Posterior cingulate gyrus (tissue), 11 donors: ENCODE data around the gene BICC1.

Source experiments
- DNase-seq, 10 donors: peaks; one replicate each; pipeline versions ENCODE4 v3.0.0 to v3.0.0-alpha.2; 2020 to 2021; ENCODE audit warnings: mixed read lengths in 3 of 10
- intact Hi-C: fragments of 100-400 bp; cut with DNase I; formaldehyde crosslinking; loops from one replicate; pipeline ENCODE4 v1.15.1; 2023

BICC1 gene

GRCh38 chr10:58806970-58807628 lies 294.4 kb downstream of the BICC1 start:
- DNase-seq, result no peak
- intact Hi-C loops, result no loop called here

GRCh38 chr10:58807629-58808022 lies 295.0 kb downstream of the BICC1 start:
- intact Hi-C loops, result no loop called here
- no peak for DNase-seq

- no peak for DNase-seq
- intact Hi-C loops, result no loop called here
Measured at GRCh38 chr10:58810751-58811150, 298.1 kb downstream of the BICC1 start.

GRCh38 chr10:58813573-58813972 lies 300.9 kb downstream of the BICC1 start:
- intact Hi-C loops, result no loop called here
- DNase-seq, result no peak

DNA sequence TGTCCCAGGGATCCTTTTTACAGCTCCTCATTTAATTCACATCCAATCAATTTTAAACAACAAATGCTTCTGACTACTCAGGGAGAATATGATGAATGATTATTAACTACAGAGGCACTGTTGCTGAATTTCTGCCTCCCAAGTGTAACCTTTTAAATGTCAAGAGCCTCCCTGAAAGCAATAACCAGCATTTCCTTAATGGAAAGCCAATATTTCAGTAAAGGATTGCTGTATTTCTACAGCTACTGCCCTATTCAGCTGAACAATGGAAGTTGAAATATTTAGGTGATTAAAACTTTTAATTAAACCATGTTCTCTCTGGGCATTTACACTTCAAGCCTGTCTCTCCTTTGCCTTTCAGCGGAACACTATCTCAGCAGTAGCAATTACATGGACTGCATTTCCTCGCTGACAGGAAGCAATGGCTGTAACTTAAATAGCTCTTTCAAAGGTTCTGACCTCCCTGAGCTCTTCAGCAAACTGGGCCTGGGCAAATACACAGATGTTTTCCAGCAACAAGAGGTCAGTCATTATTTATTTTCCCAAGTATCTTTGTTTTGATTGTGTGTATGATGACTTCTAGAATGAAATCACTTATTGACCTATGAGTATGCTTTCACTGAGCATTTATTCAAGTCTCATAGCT lies 304.7 kb downstream of the BICC1 start:
- no peak for DNase-seq
- intact Hi-C loops, result no loop called here

DNA sequence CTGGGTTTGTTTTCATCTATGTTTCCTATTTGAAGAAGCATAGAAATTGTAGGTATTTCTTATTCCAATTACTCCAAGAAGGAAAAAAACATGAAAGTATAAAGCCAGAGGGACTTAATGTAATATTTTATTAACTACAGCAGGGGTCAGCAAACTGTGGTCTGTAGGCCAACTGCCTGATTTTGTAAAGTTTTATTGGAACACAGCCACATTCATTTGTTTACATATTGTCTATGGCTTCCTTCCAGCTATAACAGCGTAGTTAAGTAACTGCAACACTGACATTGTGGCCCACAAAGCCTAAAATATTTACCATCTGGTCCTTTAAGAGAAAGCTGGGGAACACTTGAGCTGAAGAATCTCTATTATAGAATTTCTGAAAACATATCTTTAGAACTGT lies 306.2 kb downstream of the BICC1 start:
- intact Hi-C loops, result no loop called here
- DNase-seq, result no peak

- DNase-seq, result no peak
- intact Hi-C loops, result no loop called here
Measured at GRCh38 chr10:58820386-58820785, 307.7 kb downstream of the BICC1 start.

- DNase-seq, result no peak
Measured at GRCh38 chr10:58820861-58821751, 308.4 kb downstream of the BICC1 start.

GRCh38 chr10:58821752-58822056 lies 309.0 kb downstream of the BICC1 start:
- intact Hi-C loops, result no loop called here
- DNase-seq, result no peak

More at GRCh38 chr10:58820861-58821751, 308.4 kb downstream of the BICC1 start:
- intact Hi-C loops, result no loop called here

DNA sequence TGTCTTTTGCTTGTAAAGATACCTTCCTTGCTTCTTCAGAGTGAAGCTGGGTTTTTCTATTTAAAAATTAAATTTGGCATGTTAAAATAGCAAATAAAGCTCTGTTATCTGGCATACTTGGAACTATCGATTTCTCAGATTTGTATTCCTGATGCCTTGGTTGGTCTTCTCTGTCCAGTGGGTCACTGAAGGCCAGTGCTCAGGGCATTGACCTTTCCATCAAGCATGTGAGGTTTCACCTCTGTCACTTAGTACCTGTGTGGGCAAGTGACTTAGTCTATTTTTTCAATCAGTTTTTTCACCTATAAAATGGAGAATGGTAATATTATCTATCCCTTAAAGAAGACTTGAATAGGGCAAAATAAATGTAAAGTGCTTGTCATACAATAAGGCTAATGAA lies 311.3 kb downstream of the BICC1 start:
- intact Hi-C loops, result no loop called here
- no peak for DNase-seq

DNA sequence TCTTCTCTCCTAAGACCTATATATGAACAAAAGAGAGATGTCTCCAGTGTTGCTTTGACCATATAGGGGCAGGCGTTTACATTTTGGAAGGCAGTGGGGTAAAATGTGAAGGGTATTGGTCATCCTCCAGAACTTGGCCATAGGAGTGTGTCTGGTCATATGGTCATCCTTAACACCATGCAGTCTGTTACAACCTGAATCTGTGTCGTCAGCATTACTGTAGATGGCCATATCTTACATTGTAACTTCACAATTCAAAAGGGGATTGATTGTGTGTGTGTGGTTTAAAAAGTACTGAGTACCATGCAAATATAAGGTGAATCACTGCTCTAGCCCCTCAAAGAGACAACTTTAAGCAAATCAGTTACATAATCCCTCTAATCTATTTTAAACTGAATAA lies 311.7 kb downstream of the BICC1 start:
- intact Hi-C loops, result no loop called here
- DNase-seq, result no peak

- no peak for DNase-seq
- intact Hi-C loops, result no loop called here
Measured at GRCh38 chr10:58826694-58827093, 314.0 kb downstream of the BICC1 start.

- no peak for DNase-seq
- intact Hi-C loops, result no loop called here
Measured at GRCh38 chr10:58827381-58827780, 314.7 kb downstream of the BICC1 start.

- intact Hi-C loops, result no loop called here
- DNase-seq, result no peak
Measured at GRCh38 chr10:58829839-58830238, 317.2 kb downstream of the BICC1 start.

DNA sequence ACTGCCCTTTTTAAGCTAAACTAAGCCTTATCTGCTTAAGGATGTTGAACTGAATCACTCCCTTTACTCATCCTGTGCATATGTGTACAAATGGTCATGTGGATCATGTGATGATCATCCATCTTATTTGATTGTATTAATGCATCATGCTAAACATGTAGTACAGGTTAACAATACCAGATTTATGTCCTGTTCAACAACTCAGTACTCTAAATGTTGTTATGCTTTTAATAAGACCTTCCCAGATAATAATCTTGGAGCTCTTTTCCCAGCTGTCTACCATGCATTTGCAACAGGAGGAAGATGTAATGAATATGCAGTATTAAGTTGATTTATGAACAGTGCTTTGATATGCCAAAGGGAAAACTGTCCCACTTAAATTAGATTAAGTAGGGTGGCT lies 318.0 kb downstream of the BICC1 start:
- no peak for DNase-seq
- intact Hi-C loops, result no loop called here

DNA sequence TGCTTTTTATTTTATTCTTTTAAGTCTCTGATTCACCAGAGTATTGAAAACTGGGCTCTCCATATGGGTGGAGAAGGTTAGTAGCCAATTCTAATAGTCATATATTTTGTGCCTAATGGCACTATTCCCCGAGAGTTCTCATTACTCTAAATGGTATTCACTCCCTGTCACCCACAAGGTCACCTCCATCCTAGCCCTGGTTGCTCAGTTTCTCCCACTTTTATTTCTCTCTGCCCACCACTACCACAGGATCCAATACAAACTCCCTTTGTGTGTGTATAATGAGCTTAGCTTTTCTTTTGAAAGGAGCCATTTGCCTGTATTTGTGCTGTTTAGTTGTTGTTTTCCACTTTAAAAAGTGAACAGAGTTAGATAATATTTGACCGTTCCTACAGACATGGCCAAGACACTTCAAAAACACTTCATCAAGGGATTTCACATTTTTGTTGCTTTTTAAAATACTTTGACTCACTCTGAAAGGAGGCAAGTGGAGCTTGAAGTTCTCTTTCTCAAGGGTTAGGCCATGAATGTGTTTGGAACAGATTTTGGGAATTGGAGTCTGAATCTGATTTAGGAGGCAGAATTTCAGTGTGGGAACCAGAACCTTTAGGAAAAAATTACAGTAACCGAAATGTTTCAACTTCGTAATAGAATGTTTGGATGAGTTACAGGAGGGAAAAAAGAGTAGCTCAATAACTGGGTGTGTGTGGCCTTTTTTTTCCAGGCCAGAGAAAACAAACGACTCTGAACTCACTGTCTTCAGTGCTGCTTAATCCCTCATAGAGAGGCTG lies 321.3 kb downstream of the BICC1 start:
- intact Hi-C loops, result no loop called here
- DNase-seq, result no peak

GRCh38 chr10:58836176-58836700 lies 323.6 kb downstream of the BICC1 start:
- intact Hi-C loops, result no loop called here
- DNase-seq, result no peak

DNA sequence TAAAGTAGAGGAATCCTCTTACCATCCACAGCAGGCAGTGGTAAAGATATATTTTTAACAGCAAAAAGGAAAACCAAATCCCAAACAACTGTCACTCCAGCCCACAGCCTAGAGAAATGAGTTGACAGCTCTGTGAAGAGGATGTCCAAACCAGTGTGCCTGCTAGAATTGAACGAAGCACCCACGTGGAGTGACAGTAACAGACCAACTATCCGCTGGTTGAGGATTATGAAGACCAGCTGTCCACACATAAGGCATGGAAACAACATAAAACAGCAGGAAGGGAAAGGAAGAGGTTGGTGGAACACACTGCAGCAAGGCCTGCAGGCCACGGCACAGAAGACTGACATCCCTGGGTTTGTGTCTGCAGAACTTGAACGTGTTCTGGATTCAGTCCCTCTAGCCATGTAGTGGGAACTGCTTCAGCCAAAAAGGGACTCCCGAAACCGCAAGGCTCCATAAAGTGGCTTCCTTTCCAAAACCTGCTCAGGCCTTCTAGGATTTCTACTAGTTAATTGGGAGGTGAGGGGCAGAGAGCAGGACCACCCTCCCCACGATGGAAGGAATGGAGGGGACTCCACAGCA lies 324.4 kb downstream of the BICC1 start:
- no peak for DNase-seq
- intact Hi-C loops, result no loop called here

DNA sequence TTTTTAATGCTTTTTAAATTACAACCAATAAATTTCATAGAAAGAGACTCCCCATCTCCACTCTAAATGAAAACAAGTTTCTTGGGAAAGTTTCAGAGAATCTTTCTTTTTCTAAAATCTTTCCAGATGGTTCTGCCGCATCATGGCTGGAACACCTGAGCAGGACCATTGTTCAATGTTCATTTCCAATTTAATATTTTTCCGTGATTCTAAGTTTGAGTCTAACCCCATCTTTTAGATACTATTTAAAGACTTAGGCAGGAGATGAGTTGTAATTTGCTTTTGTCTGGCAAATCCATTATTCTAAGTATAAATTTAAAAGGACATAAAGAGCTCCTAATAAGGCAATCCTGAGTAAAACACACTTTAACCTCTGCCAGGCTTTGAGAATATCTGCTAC lies 325.2 kb downstream of the BICC1 start:
- intact Hi-C loops, result no loop called here
- DNase-seq, result no peak

GRCh38 chr10:58838561-58839208 lies 326.0 kb downstream of the BICC1 start:
- no peak for DNase-seq
- intact Hi-C loops, result no loop called here
